Measurements from ENCODE around the gene CCNI2. TPM values are rescaled to one million over a fixed set of nuclear protein-coding genes. Genes with fewer than 3 reads are reported as not detected.

The CCNI2 gene
- total RNA-seq, 1 experiment from 2014 or later: 0.49 TPM

GRCh38 chr5:132751444-132751843, 4.2 kb downstream of the CCNI2 start:
- Histone ChIP-seq H3K27ac (ENCODE audit: low read length) (no peak overlapping the region), H3K4me1 (ENCODE audit: control insufficient read depth, insufficient read depth, low read length) (no peaks in the 10 kb centered on the region), H3K36me3 (ENCODE audit: control insufficient read depth, insufficient read depth, low read length) (no peaks in the 10 kb centered on the region), H3K4me3 (ENCODE audit: low read depth in 2 of 2, low read length in 2 of 2) (no peak overlapping the region), H3K9me3 (ENCODE audit: control insufficient read depth, insufficient read depth, low read depth, low read length) (no peaks in the 10 kb centered on the region), H3K27me3 (ENCODE audit: control insufficient read depth, insufficient read depth, low read length) (peaks cover 2% of the 10 kb centered on the region)
- BruUV-seq (replicated peaks): no TSS peak
- intact Hi-C loops (cut with micrococcal nuclease; ENCODE audit: unreplicated experiment): loop anchor here (10.0 kb wide), 1 partner anchor 63 kb away; the partner anchor contains the start of gene SOWAHA
- ChIA-PET POLR2A (interaction anchor here (1.1 kb wide), 1 partner anchor 14 kb away, joined by 3 read pairs; the partner anchor contains the start of gene KIF3A), CTCF (no interaction called here)
- ATAC-seq: no peak
- in situ Hi-C loops (cut with HindIII; ENCODE audit: low pct_unique_long_range_greater_than_20kb, low sequenced_read_pairs): no loop called here
- DNase-seq (ENCODE audit: low read depth, low spot score): no peak
- TF ChIP-seq SIN3A (IDR thresholded peaks at IDR 0.05; ENCODE audit: borderline replicate concordance, insufficient read depth, low read depth, low read length) (no peak), CTCF (IDR thresholded peaks at IDR 0.05) (no peak), POLR2AphosphoS5 (IDR thresholded peaks at IDR 0.05; ENCODE audit: low read depth, low read length) (no peak), TCF7L2 (IDR thresholded peaks at IDR 0.05; ENCODE audit: low read depth, low read length) (no peak)
- TF ChIP-seq, protein P1, sequence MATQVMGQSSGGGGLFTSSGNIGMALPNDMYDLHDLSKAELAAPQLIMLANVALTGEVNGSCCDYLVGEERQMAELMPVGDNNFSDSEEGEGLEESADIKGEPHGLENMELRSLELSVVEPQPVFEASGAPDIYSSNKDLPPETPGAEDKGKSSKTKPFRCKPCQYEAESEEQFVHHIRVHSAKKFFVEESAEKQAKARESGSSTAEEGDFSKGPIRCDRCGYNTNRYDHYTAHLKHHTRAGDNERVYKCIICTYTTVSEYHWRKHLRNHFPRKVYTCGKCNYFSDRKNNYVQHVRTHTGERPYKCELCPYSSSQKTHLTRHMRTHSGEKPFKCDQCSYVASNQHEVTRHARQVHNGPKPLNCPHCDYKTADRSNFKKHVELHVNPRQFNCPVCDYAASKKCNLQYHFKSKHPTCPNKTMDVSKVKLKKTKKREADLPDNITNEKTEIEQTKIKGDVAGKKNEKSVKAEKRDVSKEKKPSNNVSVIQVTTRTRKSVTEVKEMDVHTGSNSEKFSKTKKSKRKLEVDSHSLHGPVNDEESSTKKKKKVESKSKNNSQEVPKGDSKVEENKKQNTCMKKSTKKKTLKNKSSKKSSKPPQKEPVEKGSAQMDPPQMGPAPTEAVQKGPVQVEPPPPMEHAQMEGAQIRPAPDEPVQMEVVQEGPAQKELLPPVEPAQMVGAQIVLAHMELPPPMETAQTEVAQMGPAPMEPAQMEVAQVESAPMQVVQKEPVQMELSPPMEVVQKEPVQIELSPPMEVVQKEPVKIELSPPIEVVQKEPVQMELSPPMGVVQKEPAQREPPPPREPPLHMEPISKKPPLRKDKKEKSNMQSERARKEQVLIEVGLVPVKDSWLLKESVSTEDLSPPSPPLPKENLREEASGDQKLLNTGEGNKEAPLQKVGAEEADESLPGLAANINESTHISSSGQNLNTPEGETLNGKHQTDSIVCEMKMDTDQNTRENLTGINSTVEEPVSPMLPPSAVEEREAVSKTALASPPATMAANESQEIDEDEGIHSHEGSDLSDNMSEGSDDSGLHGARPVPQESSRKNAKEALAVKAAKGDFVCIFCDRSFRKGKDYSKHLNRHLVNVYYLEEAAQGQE (IDR thresholded peaks at IDR 0.05; ENCODE audit: insufficient read depth in 1 of 2, low read depth in 2 of 2, low read length in 1 of 2): no peak

DNA sequence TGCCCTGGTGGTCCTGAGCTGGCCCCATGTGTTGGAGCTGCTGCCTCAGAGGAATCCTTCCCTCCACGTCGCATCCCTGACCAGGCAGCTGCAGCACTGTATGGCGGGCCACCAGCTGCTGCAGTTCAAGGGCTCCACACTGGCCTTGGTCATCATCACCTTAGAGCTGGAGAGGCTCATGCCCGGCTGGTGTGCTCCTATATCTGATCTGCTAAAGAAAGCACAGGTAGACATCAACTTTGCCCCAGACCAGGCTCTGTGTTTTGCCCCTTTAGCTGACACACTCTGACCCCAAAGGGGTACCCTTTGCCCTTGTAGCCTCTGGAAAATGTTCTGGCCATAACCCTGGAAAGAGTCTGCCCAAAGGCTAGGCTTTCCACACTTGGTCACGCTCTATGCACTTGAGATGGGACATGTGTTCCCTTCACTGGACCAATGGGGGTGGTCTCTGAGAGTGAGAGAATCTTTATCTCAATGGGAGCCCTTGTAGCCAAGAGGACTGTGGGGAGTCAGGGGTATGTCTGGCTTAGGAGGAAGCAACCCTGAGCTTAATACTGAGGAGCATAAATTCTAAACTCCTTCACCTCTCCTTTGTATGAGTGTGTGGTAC, 4.8 kb downstream of the CCNI2 start:
- H3K4me1 ChIP-seq (ENCODE audit: control insufficient read depth, insufficient read depth, low read length): no peaks in the 10 kb centered on the region
- DNase-seq (ENCODE audit: low read depth, low spot score) (no peak), ATAC-seq (no peak)
- no peaks in the 10 kb centered on the region for H3K27me3 ChIP-seq (ENCODE audit: control insufficient read depth, insufficient read depth, low read length)
- TF ChIP-seq CTCF (IDR thresholded peaks at IDR 0.05): no peak
- TF ChIP-seq SIN3A (IDR thresholded peaks at IDR 0.05; ENCODE audit: borderline replicate concordance, insufficient read depth, low read depth, low read length): no peak
- no peak for TF ChIP-seq TCF7L2 (IDR thresholded peaks at IDR 0.05; ENCODE audit: low read depth, low read length)
- no peak for TF ChIP-seq POLR2AphosphoS5 (IDR thresholded peaks at IDR 0.05; ENCODE audit: low read depth, low read length)
- TF ChIP-seq, protein P1 (IDR thresholded peaks at IDR 0.05; ENCODE audit: insufficient read depth in 1 of 2, low read depth in 2 of 2, low read length in 1 of 2): no peak
- no peaks in the 10 kb centered on the region for H3K9me3 ChIP-seq (ENCODE audit: control insufficient read depth, insufficient read depth, low read depth, low read length)
- no peak overlapping the region for H3K27ac ChIP-seq (ENCODE audit: low read length)
- in situ Hi-C loops (cut with HindIII; ENCODE audit: low pct_unique_long_range_greater_than_20kb, low sequenced_read_pairs): no loop called here
- H3K36me3 ChIP-seq (ENCODE audit: control insufficient read depth, insufficient read depth, low read length): no peaks in the 10 kb centered on the region
- ChIA-PET CTCF (interaction anchor here (1.2 kb wide), 1 partner anchor 68 kb away, joined by 3 read pairs; no protein-coding TSS in a partner anchor), POLR2A (no interaction called here)
- no peak overlapping the region for H3K4me3 ChIP-seq (ENCODE audit: low read depth in 2 of 2, low read length in 2 of 2)
- intact Hi-C loops (cut with micrococcal nuclease; ENCODE audit: unreplicated experiment): loop anchor here (10.0 kb wide), 1 partner anchor 63 kb away; the partner anchor contains the start of gene SOWAHA
- BruUV-seq (replicated peaks): no TSS peak

Measured in Panc1 (cell line).